Activated CD8-positive, alpha-beta memory T cell treated with anti-CD3 and anti-CD28 coated beads, Interleukin-2, amount 50 U/mL, for 48 hours (primary cell): ENCODE measurements around the gene OR10A4.
"Not testable (repeated sequence)": the region's sequence is repeated elsewhere in the genome, so short reads cannot be mapped to it uniquely, and the experiment has no call there.

Experiments
- DNase-seq: peaks from one replicate; pipeline ENCODE4 v3.0.0-alpha.2; 2020

The OR10A4 gene, protein sequence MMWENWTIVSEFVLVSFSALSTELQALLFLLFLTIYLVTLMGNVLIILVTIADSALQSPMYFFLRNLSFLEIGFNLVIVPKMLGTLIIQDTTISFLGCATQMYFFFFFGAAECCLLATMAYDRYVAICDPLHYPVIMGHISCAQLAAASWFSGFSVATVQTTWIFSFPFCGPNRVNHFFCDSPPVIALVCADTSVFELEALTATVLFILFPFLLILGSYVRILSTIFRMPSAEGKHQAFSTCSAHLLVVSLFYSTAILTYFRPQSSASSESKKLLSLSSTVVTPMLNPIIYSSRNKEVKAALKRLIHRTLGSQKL

DNA sequence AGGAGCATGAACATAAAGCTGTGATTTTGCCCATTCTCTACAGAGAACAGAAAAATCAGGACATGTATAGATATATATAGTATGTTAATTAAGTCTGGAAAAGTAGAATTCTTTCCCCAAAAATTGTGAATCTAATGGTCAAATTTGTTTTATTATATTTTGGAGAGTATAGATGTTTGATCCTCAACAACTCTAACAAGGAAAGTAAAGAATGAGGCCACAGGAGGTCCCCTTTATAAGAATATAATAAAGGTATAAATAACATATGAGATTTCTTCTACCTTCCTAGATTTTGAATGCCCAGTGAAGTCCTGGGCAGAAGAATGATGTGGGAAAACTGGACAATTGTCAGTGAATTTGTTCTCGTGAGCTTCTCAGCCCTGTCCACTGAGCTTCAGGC, at the start of gene OR10A4:
OR10A4 (plus strand) TSS at position 301 of the 400 bp plus-strand sequence; CDS start at position 324, 23 bp downstream.
- no peak for DNase-seq

GRCh38 chr11:6828103-6828502, 48.3 kb upstream of the OR10A4 start:
- DNase-seq, result no peak

DNA sequence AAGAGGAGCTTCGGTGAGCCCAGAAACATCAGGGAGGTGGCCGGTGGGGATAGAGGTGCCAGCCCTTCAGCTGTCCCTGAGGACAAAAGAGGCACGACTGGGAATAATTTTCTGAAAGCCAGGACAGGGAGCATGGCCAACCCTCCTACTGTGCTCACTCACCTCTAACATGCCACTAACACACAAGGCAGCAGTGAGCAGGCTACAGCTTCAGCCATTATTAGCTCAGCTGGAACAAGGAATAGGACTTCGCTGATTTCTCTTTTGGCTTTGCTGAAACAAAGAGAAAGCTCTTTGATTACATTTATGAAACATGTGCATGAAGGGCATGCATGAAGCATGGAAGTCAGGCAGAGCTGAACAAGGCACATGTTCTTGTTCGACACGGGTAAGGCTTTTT, 43.1 kb upstream of the OR10A4 start:
- no peak for DNase-seq

- DNase-seq, result no peak
These were observed 42.4 kb upstream of the OR10A4 start for GRCh38 chr11:6834021-6834420.

- no peak for DNase-seq
These were observed 34.7 kb upstream of the OR10A4 start for GRCh38 chr11:6841694-6842093.

- no peak for DNase-seq
These were observed 32.8 kb upstream of the OR10A4 start for GRCh38 chr11:6843670-6844069.

- no peak for DNase-seq
These were observed 32.1 kb upstream of the OR10A4 start for GRCh38 chr11:6844356-6844755.

DNA sequence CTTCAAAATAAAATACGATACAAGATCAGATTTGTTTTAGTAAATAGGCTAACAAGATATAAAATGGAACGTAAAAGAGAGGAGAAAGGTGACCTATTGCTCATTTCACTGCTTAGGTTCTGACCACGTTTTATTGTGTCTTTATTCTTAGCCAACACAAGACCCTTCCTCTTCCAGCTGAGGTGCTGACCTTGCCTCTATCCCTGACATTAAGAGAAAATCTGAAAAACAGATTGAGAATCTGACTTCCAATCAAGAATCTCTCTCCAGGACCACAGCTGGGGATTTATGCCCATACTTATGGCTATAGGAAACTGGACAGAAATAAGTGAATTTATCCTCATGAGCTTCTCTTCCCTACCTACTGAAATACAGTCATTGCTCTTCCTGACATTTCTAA, 31.0 kb upstream of the OR10A4 start, which contains the start of gene OR10A5:
OR10A5 (plus strand) TSS at position 301 of the 400 bp plus-strand sequence; CDS start at position 301, 0 bp downstream.
- DNase-seq, result no peak

DNA sequence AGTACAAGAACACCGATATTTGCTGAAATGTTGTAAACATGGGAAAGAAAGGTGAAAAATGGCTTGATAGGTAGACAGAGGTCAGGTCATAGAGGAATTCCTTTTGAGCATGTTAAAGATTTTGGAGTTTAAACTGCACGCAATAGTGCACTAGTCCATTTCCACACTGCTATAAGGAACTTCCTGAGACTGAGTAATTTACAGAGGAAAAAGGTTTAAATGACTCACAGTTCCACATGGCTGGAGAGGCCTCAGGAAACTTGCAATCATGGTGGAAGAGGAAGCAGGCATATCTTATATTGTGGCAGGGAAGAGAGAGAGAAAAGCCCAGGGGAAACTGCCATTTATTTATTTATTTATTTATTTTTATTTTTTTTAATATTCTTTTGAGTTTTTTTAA, 25.9 kb upstream of the OR10A4 start:
- no peak for DNase-seq

DNA sequence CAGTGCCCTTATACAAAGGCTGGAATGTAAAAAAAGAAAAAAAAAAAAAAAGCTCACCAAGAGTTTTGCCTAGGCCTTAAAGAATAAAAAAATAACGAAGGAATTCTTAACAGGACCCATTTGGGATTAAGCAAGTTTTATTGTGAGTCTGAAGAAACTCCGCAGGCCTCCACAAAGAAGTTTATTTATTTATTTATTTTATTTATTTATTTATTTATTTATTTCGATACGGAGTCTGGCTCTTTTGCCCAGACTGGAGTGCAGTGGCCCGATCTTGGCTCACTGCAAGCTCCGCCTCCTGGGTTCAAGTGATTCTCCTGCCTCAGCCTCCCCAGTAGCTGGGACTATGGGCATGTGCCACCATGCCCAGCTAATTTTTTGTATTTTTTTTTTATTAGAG, 21.6 kb upstream of the OR10A4 start:
- not testable (repeated sequence) for DNase-seq

DNA sequence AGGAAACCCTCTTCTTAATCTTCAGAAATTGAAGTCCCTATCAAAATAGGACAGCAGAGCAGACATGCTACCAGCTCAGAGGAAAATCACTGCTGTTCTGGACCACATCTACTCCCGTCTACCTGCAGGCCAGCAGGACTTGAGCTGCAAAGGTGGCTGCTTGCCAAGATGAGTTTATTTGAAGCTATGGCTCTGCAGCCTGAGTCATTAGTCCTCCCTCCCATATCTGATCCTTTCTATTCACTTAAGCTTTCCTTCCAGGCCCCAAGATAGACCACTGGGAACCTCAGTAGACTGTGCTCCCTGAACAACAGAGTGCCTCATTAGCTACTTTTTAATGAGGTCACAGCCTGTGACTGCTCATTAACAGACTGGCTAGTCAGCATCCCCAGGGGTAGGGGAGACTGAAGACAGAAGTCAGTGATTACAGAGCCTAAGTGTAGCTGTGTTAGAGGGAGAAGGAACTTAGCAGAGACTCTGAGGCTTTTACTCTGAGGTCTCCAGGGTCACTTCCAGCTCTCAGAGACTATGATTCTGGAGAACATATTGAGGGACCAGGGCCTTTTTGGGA, 20.4 kb upstream of the OR10A4 start:
- DNase-seq, result no peak

DNA sequence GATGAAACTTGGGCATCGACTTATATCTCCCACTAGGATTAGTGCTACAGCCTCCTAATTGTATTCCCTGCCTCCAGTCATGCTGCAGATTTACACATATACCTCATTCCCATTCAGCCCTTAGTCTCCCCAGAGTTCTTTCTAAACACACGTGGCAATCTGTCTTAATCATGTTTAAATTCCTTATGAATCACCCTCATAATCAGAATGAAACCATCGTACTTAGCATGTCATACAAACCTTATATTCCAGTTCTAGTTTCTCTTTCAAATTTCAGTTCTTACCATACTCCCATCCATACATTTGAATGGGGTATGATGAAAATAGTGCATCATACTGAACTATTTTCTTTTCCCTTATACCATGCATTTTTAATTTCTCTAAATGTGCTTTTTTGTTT, 19.6 kb upstream of the OR10A4 start:
- no peak for DNase-seq

DNA sequence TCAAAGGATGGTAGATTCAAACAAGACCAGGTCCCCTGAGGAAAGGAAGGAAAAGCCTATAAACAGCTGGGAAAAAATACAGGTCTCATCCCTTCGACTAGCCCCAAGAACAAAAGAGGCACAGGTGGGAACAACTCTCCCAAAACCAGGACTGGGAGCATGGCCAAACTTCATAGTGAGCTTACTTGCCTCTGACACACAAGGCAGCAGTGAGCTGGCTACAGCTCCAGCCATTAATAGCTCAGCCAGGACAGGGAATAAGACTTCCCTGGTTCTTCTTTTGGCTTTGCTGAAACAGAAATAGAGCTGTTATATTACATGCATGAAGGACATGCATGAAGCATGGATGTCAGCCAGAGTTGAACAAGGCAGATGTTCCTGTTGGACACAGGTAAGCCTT, 13.5 kb upstream of the OR10A4 start, which contains the start of gene OR10A2:
OR10A2 (plus strand) TSS at position 97 of the 400 bp plus-strand sequence. CDS start 6,698 bp downstream, outside the sequence.
- DNase-seq, result no peak

GRCh38 chr11:6864438-6864837, 12.0 kb upstream of the OR10A4 start:
- DNase-seq, result no peak

DNA sequence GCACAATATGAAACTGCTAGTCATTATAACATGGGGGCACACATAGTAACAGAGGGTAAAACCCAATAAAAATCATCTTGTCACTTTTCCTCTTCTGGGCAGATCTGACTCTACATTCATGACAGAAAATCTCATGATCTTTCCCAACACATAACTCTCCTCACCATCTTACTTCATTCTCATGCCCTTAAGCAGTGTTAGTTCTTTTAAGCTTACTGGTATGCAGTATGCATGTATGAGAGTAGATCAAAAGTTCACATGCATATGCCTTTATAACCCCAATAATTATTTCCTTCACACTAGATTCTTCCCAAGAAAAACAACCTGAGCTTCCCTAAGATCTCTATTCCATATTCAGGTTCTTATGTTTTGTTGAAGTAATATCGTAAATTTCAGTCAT, 5.1 kb upstream of the OR10A4 start:
- DNase-seq, result no peak

GRCh38 chr11:6875761-6876160, 664 bp upstream of the OR10A4 start:
- DNase-seq, result no peak

DNA sequence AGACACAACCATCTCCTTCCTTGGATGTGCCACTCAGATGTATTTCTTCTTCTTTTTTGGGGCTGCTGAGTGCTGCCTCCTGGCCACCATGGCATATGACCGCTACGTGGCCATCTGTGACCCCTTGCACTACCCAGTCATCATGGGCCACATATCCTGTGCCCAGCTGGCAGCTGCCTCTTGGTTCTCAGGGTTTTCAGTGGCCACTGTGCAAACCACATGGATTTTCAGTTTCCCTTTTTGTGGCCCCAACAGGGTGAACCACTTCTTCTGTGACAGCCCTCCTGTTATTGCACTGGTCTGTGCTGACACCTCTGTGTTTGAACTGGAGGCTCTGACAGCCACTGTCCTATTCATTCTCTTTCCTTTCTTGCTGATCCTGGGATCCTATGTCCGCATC, 489 bp downstream of the OR10A4 start:
- no peak for DNase-seq

- DNase-seq, result no peak
These were observed 6.3 kb downstream of the OR10A4 start for GRCh38 chr11:6882751-6883150.

GRCh38 chr11:6887711-6888110, 11.3 kb downstream of the OR10A4 start:
- not testable (repeated sequence) for DNase-seq

DNA sequence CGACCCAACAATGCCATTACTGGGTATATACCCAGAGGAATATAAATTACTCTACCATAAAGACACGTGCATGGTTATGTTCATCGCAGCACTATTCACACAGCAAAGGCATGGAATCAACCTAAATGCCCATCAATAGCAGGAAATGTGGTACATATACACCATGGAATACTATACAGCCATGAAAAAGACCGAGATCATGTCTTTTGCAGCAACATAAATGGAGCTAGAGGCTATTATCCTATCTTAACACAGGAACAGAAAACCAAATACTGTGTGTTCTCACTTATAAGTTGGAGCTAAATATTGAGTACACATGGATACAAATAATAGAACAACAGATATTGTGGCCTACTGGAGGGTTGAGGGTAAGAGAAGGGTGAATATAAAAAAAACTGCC, 12.4 kb downstream of the OR10A4 start:
- DNase-seq, result no peak

DNA sequence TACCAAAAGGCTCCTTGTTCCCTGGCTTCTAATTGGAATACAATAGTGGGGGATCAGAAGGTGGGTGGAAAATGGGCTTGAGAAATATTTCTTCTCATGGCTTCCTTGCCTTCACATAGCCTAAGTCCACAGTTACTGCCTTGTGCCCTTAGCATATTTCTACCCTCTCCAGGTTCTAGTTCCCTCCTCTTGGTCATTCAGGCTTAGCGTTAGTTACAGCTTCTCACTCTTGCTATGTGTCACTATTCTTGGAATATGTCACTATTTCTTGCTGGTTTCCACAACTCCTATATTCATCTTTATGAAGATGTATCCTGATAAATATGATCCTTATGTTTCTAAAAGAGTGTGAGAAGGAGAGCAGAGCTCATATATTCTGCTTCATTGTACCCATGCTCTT, 13.4 kb downstream of the OR10A4 start:
- no peak for DNase-seq

- DNase-seq, result no peak
These were observed 16.0 kb downstream of the OR10A4 start, which contains the start of gene OR2D2 for GRCh38 chr11:6892400-6892799. OR2D2 (minus strand) TSS chr11:6892500; CDS start chr11:6892500, 0 bp downstream.

GRCh38 chr11:6894097-6894496, 17.7 kb downstream of the OR10A4 start:
- no peak for DNase-seq

DNA sequence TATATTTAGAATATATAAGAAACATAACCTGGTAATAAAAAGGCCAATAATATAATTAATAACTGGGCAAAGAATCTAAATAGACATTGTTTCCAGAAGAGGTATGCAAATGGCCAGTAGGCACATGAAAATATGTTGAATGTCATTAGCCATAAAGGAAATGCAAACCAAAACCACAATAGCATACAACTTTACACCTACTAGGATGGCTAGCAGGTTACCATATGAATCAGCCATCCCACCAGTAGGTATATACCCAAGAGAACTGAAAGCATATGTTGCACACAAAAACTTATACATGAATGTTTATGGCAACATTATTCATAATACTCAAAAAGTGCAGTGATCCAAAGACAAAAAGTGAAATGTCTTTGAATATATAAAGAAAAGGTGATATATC, 18.6 kb downstream of the OR10A4 start:
- DNase-seq, result no peak

GRCh38 chr11:6898911-6899310, 22.5 kb downstream of the OR10A4 start:
- DNase-seq, result no peak
